ENCODE data around the gene FNTB. TPM values are rescaled to one million over a fixed set of nuclear protein-coding genes. Genes with fewer than 3 reads are reported as not detected.

Gene FNTB
- total RNA-seq, 1 donor: 12.7 TPM

DNA sequence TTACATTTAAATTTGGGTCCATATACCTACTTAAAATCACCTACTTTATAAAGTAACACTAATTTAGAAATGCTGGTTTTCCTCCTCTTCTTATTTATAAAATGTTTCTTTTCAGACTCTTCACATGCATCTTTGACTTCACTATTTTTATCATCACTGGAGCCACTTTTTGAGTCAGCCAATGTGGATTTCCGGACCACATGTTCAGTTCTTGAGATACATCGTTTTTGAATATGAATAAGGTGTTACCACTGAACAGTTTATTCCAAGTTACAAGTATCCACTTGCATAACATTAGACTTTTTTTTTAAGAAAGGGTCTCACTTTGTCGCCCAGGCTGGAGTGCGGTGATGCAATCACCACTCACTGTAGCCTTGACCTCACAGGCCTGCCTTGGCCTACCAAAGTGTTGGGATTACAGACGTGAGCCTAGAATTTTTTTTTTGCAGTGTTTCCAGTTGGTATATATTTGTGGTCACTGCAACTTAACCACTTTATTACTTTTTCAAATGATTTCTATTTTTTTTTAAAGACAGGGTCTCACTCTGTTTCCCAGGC lies 5.7 kb downstream of the FNTB start:
- no peak for DNase-seq (ENCODE audit: insufficient read length, low spot score, missing footprints)
- TF ChIP-seq, protein P1, sequence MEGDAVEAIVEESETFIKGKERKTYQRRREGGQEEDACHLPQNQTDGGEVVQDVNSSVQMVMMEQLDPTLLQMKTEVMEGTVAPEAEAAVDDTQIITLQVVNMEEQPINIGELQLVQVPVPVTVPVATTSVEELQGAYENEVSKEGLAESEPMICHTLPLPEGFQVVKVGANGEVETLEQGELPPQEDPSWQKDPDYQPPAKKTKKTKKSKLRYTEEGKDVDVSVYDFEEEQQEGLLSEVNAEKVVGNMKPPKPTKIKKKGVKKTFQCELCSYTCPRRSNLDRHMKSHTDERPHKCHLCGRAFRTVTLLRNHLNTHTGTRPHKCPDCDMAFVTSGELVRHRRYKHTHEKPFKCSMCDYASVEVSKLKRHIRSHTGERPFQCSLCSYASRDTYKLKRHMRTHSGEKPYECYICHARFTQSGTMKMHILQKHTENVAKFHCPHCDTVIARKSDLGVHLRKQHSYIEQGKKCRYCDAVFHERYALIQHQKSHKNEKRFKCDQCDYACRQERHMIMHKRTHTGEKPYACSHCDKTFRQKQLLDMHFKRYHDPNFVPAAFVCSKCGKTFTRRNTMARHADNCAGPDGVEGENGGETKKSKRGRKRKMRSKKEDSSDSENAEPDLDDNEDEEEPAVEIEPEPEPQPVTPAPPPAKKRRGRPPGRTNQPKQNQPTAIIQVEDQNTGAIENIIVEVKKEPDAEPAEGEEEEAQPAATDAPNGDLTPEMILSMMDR (IDR thresholded peaks at IDR 0.05; ENCODE audit: extremely low read depth, low read depth, low read length): no peak
- Histone ChIP-seq H3K9me3 (ENCODE audit: low read depth, low read length) (no peaks in the 10 kb centered on the region), H4K20me1 (ENCODE audit: insufficient read depth, low read length) (no peaks in the 10 kb centered on the region), H3K79me2 (ENCODE audit: insufficient read depth, low read length) (peaks cover 53% of the 10 kb centered on the region), H3K36me3 (ENCODE audit: insufficient read depth, low read length) (no peaks in the 10 kb centered on the region), H3K27me3 (ENCODE audit: insufficient read depth, low read length) (no peaks in the 10 kb centered on the region), H2AFZ (ENCODE audit: low read length) (no peak overlapping the region), H3K4me1 (ENCODE audit: insufficient read depth, low read length) (peaks cover 5% of the 10 kb centered on the region), H3K4me2 (ENCODE audit: insufficient read depth, low read length) (no peak overlapping the region), H3K4me3 (ENCODE audit: insufficient read depth, low read length) (no peak overlapping the region), H3K27ac (ENCODE audit: low read depth, low read length) (no peak overlapping the region)

DNA sequence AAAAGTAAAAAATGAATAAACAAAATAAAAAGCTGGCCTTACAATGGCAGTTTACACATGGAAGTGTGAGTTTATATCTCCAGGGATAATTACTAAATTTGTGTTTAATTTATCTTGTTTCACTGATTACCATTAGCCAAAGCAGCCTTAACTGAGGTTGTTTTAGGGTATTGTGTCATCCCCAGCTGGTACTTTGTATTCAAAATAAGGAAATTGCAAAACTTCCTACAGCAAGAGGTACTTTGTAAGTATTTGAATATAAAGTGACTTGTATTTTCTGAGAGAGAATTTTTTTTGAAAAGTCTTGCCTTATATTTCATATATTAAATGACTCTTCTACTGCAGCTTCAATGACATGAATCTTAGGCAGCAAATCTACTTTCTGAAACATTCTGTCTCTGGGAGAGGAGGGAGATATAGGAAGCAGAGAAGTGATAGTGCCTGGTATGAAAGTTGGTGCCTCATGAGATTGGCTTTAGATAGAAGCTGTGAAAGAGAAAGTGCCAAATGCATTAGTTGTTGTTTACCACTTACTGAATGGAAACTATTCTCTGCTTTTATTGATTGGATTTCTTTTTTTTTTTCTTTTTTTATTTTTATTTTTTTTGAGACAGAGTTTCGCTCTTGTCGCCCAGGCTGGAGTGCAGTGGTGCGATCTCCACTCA lies 6.7 kb downstream of the FNTB start:
- Histone ChIP-seq H3K9me3 (ENCODE audit: low read depth, low read length) (no peaks in the 10 kb centered on the region), H4K20me1 (ENCODE audit: insufficient read depth, low read length) (no peaks in the 10 kb centered on the region), H3K27me3 (ENCODE audit: insufficient read depth, low read length) (no peaks in the 10 kb centered on the region), H2AFZ (ENCODE audit: low read length) (no peak overlapping the region), H3K4me3 (ENCODE audit: insufficient read depth, low read length) (no peak overlapping the region), H3K4me2 (ENCODE audit: insufficient read depth, low read length) (no peak overlapping the region), H3K36me3 (ENCODE audit: insufficient read depth, low read length) (no peaks in the 10 kb centered on the region), H3K79me2 (ENCODE audit: insufficient read depth, low read length) (peaks cover 46% of the 10 kb centered on the region), H3K27ac (ENCODE audit: low read depth, low read length) (no peak overlapping the region), H3K4me1 (ENCODE audit: insufficient read depth, low read length) (peaks cover 2% of the 10 kb centered on the region)
- DNase-seq (ENCODE audit: insufficient read length, low spot score, missing footprints): no peak
- TF ChIP-seq, protein P1 (IDR thresholded peaks at IDR 0.05; ENCODE audit: extremely low read depth, low read depth, low read length): no peak

GRCh38 chr14:64994540-64994939 lies 7.8 kb downstream of the FNTB start:
- TF ChIP-seq, protein P1 (IDR thresholded peaks at IDR 0.05; ENCODE audit: extremely low read depth, low read depth, low read length): no peak
- H3K4me1 ChIP-seq (ENCODE audit: insufficient read depth, low read length): peaks cover 13% of the 10 kb centered on the region
- no peaks in the 10 kb centered on the region for H3K27me3 ChIP-seq (ENCODE audit: insufficient read depth, low read length)
- H2AFZ ChIP-seq (ENCODE audit: low read length): no peak overlapping the region
- no peak overlapping the region for H3K4me2 ChIP-seq (ENCODE audit: insufficient read depth, low read length)
- DNase-seq (ENCODE audit: insufficient read length, low spot score, missing footprints): no peak
- H4K20me1 ChIP-seq (ENCODE audit: insufficient read depth, low read length): no peaks in the 10 kb centered on the region
- H3K36me3 ChIP-seq (ENCODE audit: insufficient read depth, low read length): no peaks in the 10 kb centered on the region
- H3K9me3 ChIP-seq (ENCODE audit: low read depth, low read length): no peaks in the 10 kb centered on the region
- peaks cover 38% of the 10 kb centered on the region for H3K79me2 ChIP-seq (ENCODE audit: insufficient read depth, low read length)
- no peak overlapping the region for H3K4me3 ChIP-seq (ENCODE audit: insufficient read depth, low read length)
- no peak overlapping the region for H3K27ac ChIP-seq (ENCODE audit: low read depth, low read length)

- Histone ChIP-seq H3K9me3 (ENCODE audit: low read depth, low read length) (no peaks in the 10 kb centered on the region), H3K27ac (ENCODE audit: low read depth, low read length) (no peak overlapping the region), H3K4me1 (ENCODE audit: insufficient read depth, low read length) (peaks cover 16% of the 10 kb centered on the region), H3K4me3 (ENCODE audit: insufficient read depth, low read length) (no peak overlapping the region), H3K36me3 (ENCODE audit: insufficient read depth, low read length) (no peaks in the 10 kb centered on the region), H3K79me2 (ENCODE audit: insufficient read depth, low read length) (peaks cover 35% of the 10 kb centered on the region), H2AFZ (ENCODE audit: low read length) (no peak overlapping the region), H3K4me2 (ENCODE audit: insufficient read depth, low read length) (no peak overlapping the region), H3K27me3 (ENCODE audit: insufficient read depth, low read length) (no peaks in the 10 kb centered on the region), H4K20me1 (ENCODE audit: insufficient read depth, low read length) (no peaks in the 10 kb centered on the region)
- DNase-seq (ENCODE audit: insufficient read length, low spot score, missing footprints): no peak
- TF ChIP-seq, protein P1 (IDR thresholded peaks at IDR 0.05; ENCODE audit: extremely low read depth, low read depth, low read length): no peak
These were observed 8.6 kb downstream of the FNTB start for GRCh38 chr14:64995291-64995690.
